SK-N-SH treated with all-trans-retinoic acid at 6 μM for 48 hours (cell line): Measurements from ENCODE around the gene SDK2.

Experiments used
- ATAC-seq: fragments of 200-7000 bp; cut with Tn5 transposase; 3 replicates; pipeline ENCODE4 v1.9.1; 2020; ENCODE audit warnings: mild to moderate bottlenecking, moderate library complexity
- ARNTL ChIP-seq: fragments of 450-650 bp; formaldehyde crosslinking; IDR thresholded peaks from 2 replicates; pipeline ENCODE4 v1.5.0; 2020; ENCODE audit warnings: low read depth, mild to moderate bottlenecking, moderate library complexity, borderline replicate concordance
- CREB5 ChIP-seq: fragments of 250-450 bp; sonication (Bioruptor Pico); IDR thresholded peaks from 2 replicates; pipeline ENCODE4 v1.5.1; 2020; ENCODE audit warnings: low read depth, mild to moderate bottlenecking, moderate library complexity
- CSDC2 ChIP-seq: fragments of 250-450 bp; sonication (Bioruptor Pico); IDR thresholded peaks from 2 replicates; pipeline ENCODE4 v1.5.0; 2020; ENCODE audit warnings: mild to moderate bottlenecking, moderate library complexity
- CSRNP3 ChIP-seq: fragments of 250-450 bp; sonication (Bioruptor Pico); IDR thresholded peaks from 2 replicates; pipeline ENCODE4 v1.5.1; 2021; ENCODE audit warnings: mild to moderate bottlenecking, moderate library complexity
- GLIS3 ChIP-seq: fragments of 250-450 bp; sonication (Bioruptor Pico); IDR thresholded peaks from 2 replicates; pipeline ENCODE4 v1.5.0; 2020; ENCODE audit warnings: mild to moderate bottlenecking, moderate library complexity
- ISL1 ChIP-seq: fragments of 250-450 bp; sonication (Bioruptor Pico); IDR thresholded peaks from 2 replicates; pipeline ENCODE4 v2.1.2; 2022; ENCODE audit warnings: mild to moderate bottlenecking, moderate library complexity
- OSR1 ChIP-seq: fragments of 250-450 bp; sonication (Bioruptor Pico); IDR thresholded peaks from 2 replicates; pipeline ENCODE4 v1.8.0; 2022; ENCODE audit warnings: moderate library complexity, mild to moderate bottlenecking, inconsistent platforms
- POU6F1 ChIP-seq: fragments of 250-450 bp; sonication (Bioruptor Pico); IDR thresholded peaks from 2 replicates; pipeline ENCODE4 v1.8.0; 2021; ENCODE audit warnings: low read depth, mild to moderate bottlenecking, moderate library complexity, borderline replicate concordance
- PPARA ChIP-seq: fragments of 250-450 bp; sonication (Bioruptor Pico); IDR thresholded peaks from 2 replicates; pipeline ENCODE4 v1.5.0; 2020; ENCODE audit warnings: mild to moderate bottlenecking, borderline replicate concordance
- RARB ChIP-seq: fragments of 250-450 bp; sonication (Bioruptor Pico); IDR thresholded peaks from 2 replicates; pipeline ENCODE4 v1.8.0; 2021; ENCODE audit warnings: mild to moderate bottlenecking, moderate library complexity
- SNAI2 ChIP-seq: fragments of 250-450 bp; sonication (Bioruptor Pico); IDR thresholded peaks from 2 replicates; pipeline ENCODE4 v1.5.0; 2020; ENCODE audit warnings: mild to moderate bottlenecking, moderate library complexity
- TCF4 ChIP-seq: fragments of 250-450 bp; sonication (Bioruptor Pico); IDR thresholded peaks from 2 replicates; pipeline ENCODE4 v1.8.0; 2021; ENCODE audit warnings: mild to moderate bottlenecking, moderate library complexity, borderline replicate concordance
- TOX ChIP-seq: fragments of 250-450 bp; sonication (Bioruptor Pico); IDR thresholded peaks from 2 replicates; pipeline ENCODE4 v1.8.0; 2021; ENCODE audit warnings: mild to moderate bottlenecking, moderate library complexity, borderline replicate concordance
- TSHZ2 ChIP-seq: fragments of 250-450 bp; sonication (Bioruptor Pico); IDR thresholded peaks from 2 replicates; pipeline ENCODE4 v1.5.0; 2020; ENCODE audit warnings: mild to moderate bottlenecking, moderate library complexity
- ZFP3 ChIP-seq: fragments of 250-450 bp; sonication (Bioruptor Pico); IDR thresholded peaks from 2 replicates; pipeline ENCODE4 v1.5.0; 2020; ENCODE audit warnings: mild to moderate bottlenecking, moderate library complexity
- ZFP30 ChIP-seq: fragments of 450-650 bp; formaldehyde crosslinking; IDR thresholded peaks from 2 replicates; pipeline ENCODE4 v1.5.0; 2022; ENCODE audit warnings: mild to moderate bottlenecking, moderate library complexity
- ZNF70 ChIP-seq: fragments of 450-650 bp; formaldehyde crosslinking; IDR thresholded peaks from 2 replicates; pipeline ENCODE4 v1.5.0; 2020; ENCODE audit warnings: mild to moderate bottlenecking, moderate library complexity

Gene SDK2

GRCh38 chr17:73663614-73664013 is 19.4 kb upstream of the SDK2 start:
- TF ChIP-seq ARNTL (CRISPR knock-in tag) (no peak), POU6F1 (CRISPR knock-in tag) (no peak), ZFP30 (no peak), RARB (CRISPR knock-in tag) (no peak), OSR1 (CRISPR knock-in tag) (no peak)
- no peak for ATAC-seq

GRCh38 chr17:73660366-73660765 is 16.1 kb upstream of the SDK2 start:
- TF ChIP-seq TCF4 (CRISPR knock-in tag) (no peak), ZFP30 (no peak), RARB (CRISPR knock-in tag) (no peak), GLIS3 (CRISPR knock-in tag) (no peak), ISL1 (CRISPR knock-in tag) (no peak), CSDC2 (CRISPR knock-in tag) (no peak), CSRNP3 (CRISPR knock-in tag) (no peak), OSR1 (CRISPR knock-in tag) (no peak), ZNF70 (CRISPR knock-in tag) (no peak), PPARA (CRISPR knock-in tag) (no peak), TOX (CRISPR knock-in tag) (no peak), ARNTL (CRISPR knock-in tag) (no peak), ZFP3 (no peak), POU6F1 (CRISPR knock-in tag) (no peak), SNAI2 (no peak), CREB5 (CRISPR knock-in tag) (no peak)
- no peak for ATAC-seq

GRCh38 chr17:73658821-73659515 is 14.7 kb upstream of the SDK2 start:
- TF ChIP-seq ISL1 (CRISPR knock-in tag): no peak
- no peak for TF ChIP-seq CREB5 (CRISPR knock-in tag)
- no peak for TF ChIP-seq OSR1 (CRISPR knock-in tag)
- no peak for TF ChIP-seq POU6F1 (CRISPR knock-in tag)
- TF ChIP-seq SNAI2: no peak
- TF ChIP-seq ARNTL (CRISPR knock-in tag): no peak
- no peak for TF ChIP-seq TOX (CRISPR knock-in tag)
- TF ChIP-seq TSHZ2 (CRISPR knock-in tag): no peak
- no peak for TF ChIP-seq RARB (CRISPR knock-in tag)
- no peak for TF ChIP-seq GLIS3 (CRISPR knock-in tag)
- TF ChIP-seq ZFP3: no peak
- TF ChIP-seq, all 23 proteins: peak for 0
- ATAC-seq: no peak
